ENCODE measurements around the gene RASAL2. TPM values are rescaled to one million over a fixed set of nuclear protein-coding genes. Genes with fewer than 3 reads are reported as not detected.

The RASAL2 gene
- total and polyA plus RNA-seq, 2 donors (not counting 1 experiment from before 2014, with no cell fraction given), result 0.12 TPM; not detected in 1

DNA sequence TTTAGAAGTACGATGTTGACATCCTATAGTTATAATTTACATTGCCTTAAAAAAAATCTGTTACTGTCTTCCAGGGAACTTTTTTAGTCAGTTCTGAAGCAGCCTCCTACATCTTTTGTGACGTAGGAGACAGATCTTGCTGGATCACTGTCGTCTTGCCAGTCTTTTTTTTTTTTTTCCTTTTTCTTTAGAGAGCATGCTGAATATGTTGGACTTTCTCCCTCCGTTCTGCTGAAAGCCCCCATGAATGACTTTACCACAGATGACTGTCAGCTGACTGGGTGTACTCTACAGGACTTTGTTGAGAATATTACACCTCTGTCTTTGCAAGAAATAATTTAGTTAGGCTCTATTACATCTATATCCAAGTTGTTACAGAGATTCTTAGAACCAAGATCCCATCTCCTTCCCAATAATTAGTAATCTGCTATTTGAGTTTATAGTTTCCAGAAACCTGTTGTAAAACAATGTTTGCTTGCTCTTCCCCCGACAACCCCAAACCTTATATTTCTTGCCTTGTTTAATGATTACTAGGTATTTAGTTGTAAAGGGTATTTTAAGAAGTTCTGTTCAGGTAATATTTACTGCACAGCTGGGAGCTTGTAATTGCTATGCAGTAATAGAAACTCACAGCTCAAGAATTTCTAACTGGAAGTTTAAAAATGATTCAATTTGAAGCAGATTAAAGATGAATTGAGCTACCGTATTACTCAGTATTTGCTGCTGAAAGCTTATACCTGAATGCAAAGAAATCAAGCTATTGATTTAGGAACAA lies 61.8 kb downstream of the RASAL2 start:
- WGBS (ENCODE audit: insufficient coverage), result 86% methylated on average over 1 of the region's 6 CpGs
- no peaks in the 10 kb centered on the region for H3K79me2 ChIP-seq (ENCODE audit: control insufficient read depth, insufficient read depth, low read length)

More for the DNA sequence above, 61.8 kb downstream of the RASAL2 start:
- H3K27ac ChIP-seq (ENCODE audit: low read length in 2 of 2), result no peak overlapping the region
- DNase-seq (no peak), ATAC-seq (ENCODE audit: low read depth) (no peak)
- H3K9me3 ChIP-seq (ENCODE audit: control extremely low read depth in 1 of 3, control insufficient read depth in 2 of 3, insufficient read depth in 1 of 3, low read length in 2 of 3), result no peaks in the 10 kb centered on the region
- H3K36me3 ChIP-seq (replicated peaks in 1 of 2; ENCODE audit: control extremely low read depth in 1 of 2, control insufficient read depth in 1 of 2, extremely low read depth in 1 of 2, insufficient read depth in 2 of 2, low read length in 1 of 2), result no peaks in the 10 kb centered on the region
- Mint-ChIP-seq H3K4me1 (no peaks in the 10 kb centered on the region), H3K9me3 (ENCODE audit: insufficient read depth) (no peaks in the 10 kb centered on the region), H3K27ac (no peak overlapping the region), H3K27me3 (no peaks in the 10 kb centered on the region), H3K4me3 (no peak overlapping the region)
- H3K27me3 ChIP-seq (replicated peaks in 1 of 4; ENCODE audit: control extremely low read depth in 1 of 4, control insufficient read depth in 3 of 4, insufficient read depth in 4 of 4, low read length in 3 of 4), result peaks cover 0 to 5% (median 0%) of the 10 kb centered on the region in 4 experiments
- CTCF ChIA-PET, result interaction anchor here (0.7 kb wide), 1 partner anchor 151 kb away, joined by 5 read pairs; no protein-coding TSS in a partner anchor
- POLR2A ChIA-PET, result no interaction called here
- no peak overlapping the region for H3K4me3 ChIP-seq (ENCODE audit: control extremely low read depth in 1 of 5, extremely low read depth in 1 of 5, insufficient read depth in 1 of 5, low read depth in 2 of 5, low read length in 4 of 5)
- intact Hi-C loops (cut with micrococcal nuclease), result no loop called here
- TF ChIP-seq EZH2 (IDR thresholded peaks at IDR 0.05; ENCODE audit: borderline replicate concordance, insufficient read depth, low read depth, low read length, poor library complexity, severe bottlenecking), result no peak
- TF ChIP-seq CTCF (IDR thresholded peaks at IDR 0.05), result no peak
- H3K4me1 ChIP-seq (ENCODE audit: control insufficient read depth in 2 of 2, insufficient read depth in 2 of 2, low read length in 2 of 2), result no peaks in the 10 kb centered on the region
- no peak overlapping the region for H3K4me2 ChIP-seq (replicated peaks; ENCODE audit: low read depth, low read length, poor library complexity, severe bottlenecking)
- H3K9ac ChIP-seq (ENCODE audit: low read length), result no peak overlapping the region
- H2AFZ ChIP-seq (ENCODE audit: insufficient read depth, low read depth, low read length, poor library complexity, severe bottlenecking), result no peak overlapping the region
- no peaks in the 10 kb centered on the region for H4K20me1 ChIP-seq (ENCODE audit: control insufficient read depth, insufficient read depth, low read length, poor library complexity, severe bottlenecking)
